Lower lobe of right lung (tissue), 2 donors: ENCODE results near the gene BIN1. TPM values are rescaled to one million over a fixed set of nuclear protein-coding genes. Genes with fewer than 3 reads are reported as not detected.

Experiments used
- ATAC-seq, 2 donors: fragments of 200-7000 bp; cut with Tn5 transposase; one replicate each; pipeline ENCODE4 v1.9.1; 2020 to 2022; ENCODE audit warnings: mild to moderate bottlenecking in 2 of 2, moderate library complexity in 2 of 2
- DNase-seq: peaks from one replicate; pipeline ENCODE4 v3.0.0-alpha.2; 2020
- H3K27ac ChIP-seq: fragments of 200-600 bp; one replicate; pipeline ENCODE4 v1.8.0; 2022
- H3K27me3 ChIP-seq: fragments of 200-600 bp; one replicate; pipeline ENCODE4 v1.8.0; 2022; ENCODE audit warnings: low read depth
- H3K36me3 ChIP-seq: fragments of 200-600 bp; one replicate; pipeline ENCODE4 v1.8.0; 2022; ENCODE audit warnings: mild to moderate bottlenecking
- H3K4me1 ChIP-seq: fragments of 200-600 bp; one replicate; pipeline ENCODE4 v1.8.0; 2022
- H3K4me3 ChIP-seq: fragments of 200-600 bp; one replicate; pipeline ENCODE4 v1.8.0; 2022; ENCODE audit warnings: mild to moderate bottlenecking
- H3K9me3 ChIP-seq: fragments of 200-600 bp; one replicate; pipeline ENCODE4 v1.8.0; 2022
- CTCF ChIP-seq: fragments of 200-600 bp; IDR thresholded peaks from one replicate; pipeline ENCODE4 v1.8.0; 2022; ENCODE audit warnings: antibody characterized with exemption, mild to moderate bottlenecking
- intact Hi-C: fragments of 100-400 bp; cut with DNase I; formaldehyde crosslinking; loops from one replicate; pipeline ENCODE4 v1.11.0; 2022
- total RNA-seq: library from RNA; stranded (reverse); fragmentation: NEBNext Ultra II Directional; extraction: Animal tissue kit (Norgen Biotek cat#: 25700); gene quantifications from one replicate; pipeline ENCODE4 v1.2.1, GENCODE V29; 2021
- donor health status: DM: no; HTN: yes; CAD: no; lungs with severe emphysema.

BIN1 gene
- total RNA-seq, 1 donor from 2014 or later: 33.9 TPM

- no peak for TF ChIP-seq CTCF
- DNase-seq: no peak
- Histone ChIP-seq H3K27me3 (peaks cover 5% of the 10 kb centered on the region), H3K4me1 (no peaks in the 10 kb centered on the region), H3K9me3 (no peaks in the 10 kb centered on the region), H3K4me3 (no peak overlapping the region), H3K27ac (no peak overlapping the region), H3K36me3 (no peaks in the 10 kb centered on the region)
- intact Hi-C loops: no loop called here
- no peak for ATAC-seq
Observed at GRCh38 chr2:127117603-127118002, 10.6 kb upstream of the BIN1 start.

- ATAC-seq (no peak), DNase-seq (no peak)
- Histone ChIP-seq H3K4me3 (no peak overlapping the region), H3K36me3 (no peaks in the 10 kb centered on the region), H3K9me3 (no peaks in the 10 kb centered on the region), H3K27ac (no peak overlapping the region), H3K4me1 (no peaks in the 10 kb centered on the region), H3K27me3 (peaks cover 5% of the 10 kb centered on the region)
- TF ChIP-seq CTCF: no peak
- intact Hi-C loops: no loop called here
Observed at GRCh38 chr2:127115471-127116199, 8.7 kb upstream of the BIN1 start.

GRCh38 chr2:127110985-127111384, 4.0 kb upstream of the BIN1 start:
- H3K27me3 ChIP-seq: peaks cover 5% of the 10 kb centered on the region
- DNase-seq (no peak), ATAC-seq (no peak)
- H3K4me1 ChIP-seq: peaks cover 14% of the 10 kb centered on the region
- H3K27ac ChIP-seq: no peak overlapping the region
- no peak overlapping the region for H3K4me3 ChIP-seq
- no peaks in the 10 kb centered on the region for H3K36me3 ChIP-seq
- intact Hi-C loops: no loop called here
- H3K9me3 ChIP-seq: no peaks in the 10 kb centered on the region
- no peak for TF ChIP-seq CTCF

GRCh38 chr2:127108090-127108523, 1.2 kb upstream of the BIN1 start:
- ATAC-seq: no peak
- Histone ChIP-seq H3K27ac (peak overlapping the region; percentile 82), H3K4me1 (peaks cover 26% of the 10 kb centered on the region), H3K9me3 (no peaks in the 10 kb centered on the region), H3K27me3 (no peaks in the 10 kb centered on the region), H3K4me3 (peak overlapping the region; percentile 90), H3K36me3 (no peaks in the 10 kb centered on the region)
- no peak for TF ChIP-seq CTCF
- DNase-seq: no peak
- intact Hi-C loops: no loop called here

- intact Hi-C loops: no loop called here
- TF ChIP-seq CTCF: no peak
- H3K36me3 ChIP-seq: no peaks in the 10 kb centered on the region
- DNase-seq: no peak
- H3K27me3 ChIP-seq: no peaks in the 10 kb centered on the region
- H3K4me1 ChIP-seq: peaks cover 26% of the 10 kb centered on the region
- peak; percentile 3 to 25 for ATAC-seq
- H3K9me3 ChIP-seq: no peaks in the 10 kb centered on the region
- peak overlapping the region; percentile 90 for H3K4me3 ChIP-seq
- peak overlapping the region; percentile 82 for H3K27ac ChIP-seq
Observed at GRCh38 chr2:127107622-127107999, 657 bp upstream of the BIN1 start.
